NB4 (cell line): ENCODE results near the gene CADPS.

Experiments
- POLR2A ChIP-seq: IDR thresholded peaks from 2 replicates; pipeline ENCODE4 v1.6.1; 2011; ENCODE audit warnings: mild to moderate bottlenecking; ENCODE audit not compliant: insufficient read length; ENCODE audit errors: extremely low read depth
- TF ChIP-seq, protein P1 (sequence below): IDR thresholded peaks from one replicate; pipeline ENCODE4 v1.5.1; 2012; ENCODE audit warnings: low read depth, low read length

DNA sequence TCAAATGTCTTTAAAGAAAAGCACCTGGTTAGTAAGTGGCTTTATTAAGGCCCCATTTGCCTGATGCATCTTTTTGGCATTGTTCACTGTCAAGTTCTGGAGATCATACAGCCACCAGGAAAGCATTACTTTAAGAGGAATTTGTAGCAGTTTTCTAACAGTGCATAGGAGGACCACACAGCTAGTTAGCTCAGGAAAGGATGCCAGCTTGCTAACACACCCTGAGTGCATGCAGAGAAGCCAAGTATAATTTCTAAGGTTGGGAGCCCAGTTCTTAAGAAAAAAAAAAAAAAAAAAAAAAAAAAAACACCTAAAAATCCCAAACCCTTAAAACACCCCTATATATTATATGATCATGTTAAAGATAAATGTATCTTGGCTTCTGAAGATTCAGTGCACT lies 399.9 kb downstream of the CADPS start:
- TF ChIP-seq, protein P1, sequence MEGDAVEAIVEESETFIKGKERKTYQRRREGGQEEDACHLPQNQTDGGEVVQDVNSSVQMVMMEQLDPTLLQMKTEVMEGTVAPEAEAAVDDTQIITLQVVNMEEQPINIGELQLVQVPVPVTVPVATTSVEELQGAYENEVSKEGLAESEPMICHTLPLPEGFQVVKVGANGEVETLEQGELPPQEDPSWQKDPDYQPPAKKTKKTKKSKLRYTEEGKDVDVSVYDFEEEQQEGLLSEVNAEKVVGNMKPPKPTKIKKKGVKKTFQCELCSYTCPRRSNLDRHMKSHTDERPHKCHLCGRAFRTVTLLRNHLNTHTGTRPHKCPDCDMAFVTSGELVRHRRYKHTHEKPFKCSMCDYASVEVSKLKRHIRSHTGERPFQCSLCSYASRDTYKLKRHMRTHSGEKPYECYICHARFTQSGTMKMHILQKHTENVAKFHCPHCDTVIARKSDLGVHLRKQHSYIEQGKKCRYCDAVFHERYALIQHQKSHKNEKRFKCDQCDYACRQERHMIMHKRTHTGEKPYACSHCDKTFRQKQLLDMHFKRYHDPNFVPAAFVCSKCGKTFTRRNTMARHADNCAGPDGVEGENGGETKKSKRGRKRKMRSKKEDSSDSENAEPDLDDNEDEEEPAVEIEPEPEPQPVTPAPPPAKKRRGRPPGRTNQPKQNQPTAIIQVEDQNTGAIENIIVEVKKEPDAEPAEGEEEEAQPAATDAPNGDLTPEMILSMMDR: no peak
- TF ChIP-seq POLR2A: no peak
